Hepatocyte (in vitro differentiated cells): ENCODE results near the gene IFT88. TPM values are rescaled to one million over a fixed set of nuclear protein-coding genes. Genes with fewer than 3 reads are reported as not detected.

Experiments
- DNase-seq: peaks from one replicate; pipeline ENCODE4 v3.0.0-alpha.2; 2016; ENCODE audit warnings: low spot score
- H2AFZ ChIP-seq: fragments of 200-600 bp; sonication (generic); 2 replicates; pipeline ENCODE4 v1.6.0; 2016; ENCODE audit warnings: antibody characterized with exemption, mild to moderate bottlenecking
- H3K27ac ChIP-seq: fragments of 200-600 bp; sonication (generic); 2 replicates; pipeline ENCODE4 v1.5.1; 2016; ENCODE audit warnings: mild to moderate bottlenecking
- H3K27me3 ChIP-seq: fragments of 200-600 bp; sonication (generic); 2 replicates; pipeline ENCODE4 v1.6.1; 2016
- H3K36me3 ChIP-seq: fragments of 200-600 bp; sonication (generic); replicated peaks from 2 replicates; pipeline ENCODE4 v1.5.1; 2016; ENCODE audit warnings: low read depth; ENCODE audit not compliant: insufficient read depth
- H3K4me1 ChIP-seq: fragments of 200-600 bp; sonication (generic); 2 replicates; pipeline ENCODE4 v1.5.1; 2016; ENCODE audit warnings: mild to moderate bottlenecking, moderate library complexity; ENCODE audit not compliant: insufficient read depth
- H3K4me2 ChIP-seq: fragments of 200-600 bp; sonication (generic); 2 replicates; pipeline ENCODE4 v1.6.0; 2016
- H3K4me3 ChIP-seq: fragments of 200-600 bp; sonication (generic); 2 replicates; pipeline ENCODE4 v1.5.1; 2016; ENCODE audit warnings: mild to moderate bottlenecking
- H3K79me2 ChIP-seq: fragments of 200-600 bp; sonication (generic); 2 replicates; pipeline ENCODE4 v1.6.0; 2017; ENCODE audit warnings: mild to moderate bottlenecking
- H3K9me2 ChIP-seq: fragments of 200-600 bp; sonication (generic); replicated peaks from 2 replicates; pipeline ENCODE4 v1.6.0; 2017; ENCODE audit warnings: mild to moderate bottlenecking; ENCODE audit not compliant: insufficient read depth
- H3K9me3 ChIP-seq: fragments of 200-600 bp; sonication (generic); 2 replicates; pipeline ENCODE4 v1.5.1; 2016; ENCODE audit warnings: low read depth, mild to moderate bottlenecking
- H4K20me1 ChIP-seq: fragments of 200-600 bp; sonication (generic); 2 replicates; pipeline ENCODE4 v1.6.0; 2016; ENCODE audit warnings: mild to moderate bottlenecking; ENCODE audit not compliant: insufficient read depth, poor library complexity, severe bottlenecking
- CTCF ChIP-seq: fragments of 200-600 bp; sonication (generic); IDR thresholded peaks from 2 replicates; pipeline ENCODE4 v1.5.1; 2016; ENCODE audit warnings: antibody characterized with exemption, mild to moderate bottlenecking; ENCODE audit not compliant: poor library complexity
- EZH2 ChIP-seq: fragments of 200-600 bp; sonication (generic); IDR thresholded peaks from 2 replicates; pipeline ENCODE4 v1.6.1; 2016; ENCODE audit warnings: antibody characterized with exemption, mild to moderate bottlenecking, borderline replicate concordance
- EZH2phosphoT487 ChIP-seq: fragments of 200-600 bp; sonication (generic); IDR thresholded peaks from one replicate; pipeline ENCODE4 v1.6.1; 2018; ENCODE audit warnings: antibody characterized with exemption, mild to moderate bottlenecking, low read depth, moderate library complexity; ENCODE audit not compliant: unreplicated experiment, severe bottlenecking
- whole genome bisulfite sequencing: methylation state at CpG from one replicate; pipeline ENCODE4 v1.1.6; 2016; ENCODE audit warnings: low lambda C conversion rate; ENCODE audit errors: missing lambda C conversion rate; 5-methylcytosine and 5-hydroxymethylcytosine counted together
- polyA plus RNA-seq: library from polyadenylated mRNA; unstranded; fragments of >200 nt; fragmentation: Nextera tagmentation; extraction: Ambion mirVana; gene quantifications from 2 replicates; pipeline ENCODE4 v1.2.1, GENCODE V29; 2016
- total RNA-seq: library from RNA; depleted of rRNA; stranded (reverse); fragments of >200 nt; gene quantifications from 2 replicates; pipeline ENCODE4 v1.2.3, GENCODE V29; 2014

Gene IFT88
- total and polyA plus RNA-seq, 2 experiments from 2014 or later, result 9.2 to 19.2 TPM

GRCh38 chr13:20624213-20624612 lies 57.3 kb downstream of the IFT88 start:
- Histone ChIP-seq H3K9me3 (peaks cover 9% of the 10 kb centered on the region), H3K4me2 (no peak overlapping the region), H3K36me3 (no peaks in the 10 kb centered on the region), H3K27ac (no peak overlapping the region), H2AFZ (no peak overlapping the region), H3K79me2 (no peaks in the 10 kb centered on the region), H4K20me1 (no peaks in the 10 kb centered on the region), H3K9me2 (no peaks in the 10 kb centered on the region), H3K4me3 (no peak overlapping the region), H3K4me1 (no peaks in the 10 kb centered on the region), H3K27me3 (no peaks in the 10 kb centered on the region)
- no peak for DNase-seq
- 94% methylated on average over 4 of the region's 4 CpGs for WGBS
- TF ChIP-seq EZH2 (no peak), EZH2phosphoT487 (no peak), CTCF (no peak)

- no peak for DNase-seq
- no peaks in the 10 kb centered on the region for H3K36me3 ChIP-seq
- peaks cover 3% of the 10 kb centered on the region for H4K20me1 ChIP-seq
- H3K9me2 ChIP-seq, result no peaks in the 10 kb centered on the region
- H3K79me2 ChIP-seq, result no peaks in the 10 kb centered on the region
- no peak overlapping the region for H2AFZ ChIP-seq
- H3K9me3 ChIP-seq, result no peaks in the 10 kb centered on the region
- WGBS, result 92% methylated on average over 3 of the region's 3 CpGs
- H3K27ac ChIP-seq, result no peak overlapping the region
- H3K4me3 ChIP-seq, result no peak overlapping the region
- no peaks in the 10 kb centered on the region for H3K4me1 ChIP-seq
- no peak overlapping the region for H3K4me2 ChIP-seq
- TF ChIP-seq EZH2phosphoT487 (no peak), CTCF (no peak), EZH2 (no peak)
- H3K27me3 ChIP-seq, result no peaks in the 10 kb centered on the region
These were observed 66.8 kb downstream of the IFT88 start for GRCh38 chr13:20633802-20634201.

- TF ChIP-seq CTCF, result no peak
- TF ChIP-seq EZH2, result no peak
- TF ChIP-seq EZH2phosphoT487, result no peak
- no peak overlapping the region for H3K4me3 ChIP-seq
- H3K27me3 ChIP-seq, result no peaks in the 10 kb centered on the region
- H4K20me1 ChIP-seq, result peaks cover 3% of the 10 kb centered on the region
- no peaks in the 10 kb centered on the region for H3K9me2 ChIP-seq
- no peaks in the 10 kb centered on the region for H3K36me3 ChIP-seq
- no peaks in the 10 kb centered on the region for H3K9me3 ChIP-seq
- H3K27ac ChIP-seq, result no peak overlapping the region
- H3K79me2 ChIP-seq, result no peaks in the 10 kb centered on the region
- no peak overlapping the region for H2AFZ ChIP-seq
- no peak overlapping the region for H3K4me2 ChIP-seq
- DNase-seq, result no peak
- WGBS, result 100% methylated on average over 1 of the region's 1 CpG
- no peaks in the 10 kb centered on the region for H3K4me1 ChIP-seq
These were observed 69.1 kb downstream of the IFT88 start for GRCh38 chr13:20636079-20636478.

GRCh38 chr13:20637811-20638210 lies 70.9 kb downstream of the IFT88 start:
- Histone ChIP-seq H3K27ac (no peak overlapping the region), H3K4me2 (no peak overlapping the region), H3K79me2 (no peaks in the 10 kb centered on the region), H3K4me3 (no peak overlapping the region), H3K9me3 (no peaks in the 10 kb centered on the region), H3K4me1 (no peaks in the 10 kb centered on the region), H3K27me3 (no peaks in the 10 kb centered on the region), H3K9me2 (no peaks in the 10 kb centered on the region), H4K20me1 (peaks cover 3% of the 10 kb centered on the region), H3K36me3 (no peaks in the 10 kb centered on the region), H2AFZ (no peak overlapping the region)
- TF ChIP-seq CTCF, result no peak
- TF ChIP-seq EZH2, result no peak
- TF ChIP-seq EZH2phosphoT487, result no peak
- 95% methylated on average over 5 of the region's 5 CpGs for WGBS
- DNase-seq, result no peak
